Neural crest cell (in vitro differentiated cells): ENCODE data around the gene SPTB. TPM values are rescaled to one million over a fixed set of nuclear protein-coding genes. Genes with fewer than 3 reads are reported as not detected.

Source experiments
- DNase-seq: peaks from one replicate; pipeline ENCODE4 v3.0.0; 2021; ENCODE audit warnings: low read depth, mixed read lengths, low spot score
- H3K27ac Mint-ChIP-seq: one replicate; pipeline ENCODE4 v1.8.0; 2021; ENCODE audit warnings: mild to moderate bottlenecking, mixed read lengths; ENCODE audit not compliant: unreplicated experiment
- H3K27me3 Mint-ChIP-seq: 2 replicates; pipeline ENCODE4 v1.8.0; 2021; ENCODE audit warnings: low read depth, mild to moderate bottlenecking, mixed read lengths
- H3K36me3 Mint-ChIP-seq: 2 replicates; pipeline ENCODE4 v1.8.0; 2021; ENCODE audit warnings: low read depth, mild to moderate bottlenecking, mixed read lengths
- H3K4me1 Mint-ChIP-seq: 2 replicates; pipeline ENCODE4 v1.8.0; 2021; ENCODE audit warnings: mixed read lengths
- H3K4me3 Mint-ChIP-seq: one replicate; pipeline ENCODE4 v1.8.0; 2021; ENCODE audit warnings: mild to moderate bottlenecking, mixed read lengths
- H3K9me3 Mint-ChIP-seq: 2 replicates; pipeline ENCODE4 v1.8.0; 2021; ENCODE audit warnings: mixed read lengths
- CTCF ChIP-seq: fragments of 200-600 bp; sonication (generic); conservative IDR thresholded peaks from 2 replicates; pipeline ENCODE4 v1.5.0; 2021; ENCODE audit warnings: antibody characterized with exemption, mild to moderate bottlenecking
- total RNA-seq: library from RNA; stranded (reverse); gene quantifications from 2 replicates; pipeline ENCODE4 v1.2.1, GENCODE V29; 2021

The SPTB gene
- total RNA-seq, 1 donor from 2014 or later, result 0.16 TPM

- TF ChIP-seq CTCF, result no peak
- Mint-ChIP-seq H3K27me3 (peaks cover 11% of the 10 kb centered on the region), H3K36me3 (no peaks in the 10 kb centered on the region), H3K4me1 (no peaks in the 10 kb centered on the region), H3K9me3 (no peaks in the 10 kb centered on the region), H3K27ac (no peak overlapping the region), H3K4me3 (no peak overlapping the region)
- no peak for DNase-seq
Measured at GRCh38 chr14:64817631-64818030, 62.1 kb downstream of the SPTB start.

- no peaks in the 10 kb centered on the region for H3K9me3 Mint-ChIP-seq
- H3K27me3 Mint-ChIP-seq, result peaks cover 21% of the 10 kb centered on the region
- H3K36me3 Mint-ChIP-seq, result no peaks in the 10 kb centered on the region
- H3K27ac Mint-ChIP-seq, result no peak overlapping the region
- DNase-seq, result no peak
- no peaks in the 10 kb centered on the region for H3K4me1 Mint-ChIP-seq
- H3K4me3 Mint-ChIP-seq, result no peak overlapping the region
- no peak for TF ChIP-seq CTCF
Measured at GRCh38 chr14:64816221-64816783, 63.4 kb downstream of the SPTB start.

GRCh38 chr14:64815257-64815656 is 64.5 kb downstream of the SPTB start:
- Mint-ChIP-seq H3K4me3 (no peak overlapping the region), H3K27me3 (peaks cover 24% of the 10 kb centered on the region), H3K36me3 (no peaks in the 10 kb centered on the region), H3K27ac (no peak overlapping the region), H3K4me1 (no peaks in the 10 kb centered on the region), H3K9me3 (no peaks in the 10 kb centered on the region)
- DNase-seq, result no peak
- TF ChIP-seq CTCF, result no peak

GRCh38 chr14:64812412-64812811 is 67.3 kb downstream of the SPTB start:
- peaks cover 33% of the 10 kb centered on the region for H3K27me3 Mint-ChIP-seq
- no peak for DNase-seq
- H3K36me3 Mint-ChIP-seq, result no peaks in the 10 kb centered on the region
- no peak overlapping the region for H3K4me3 Mint-ChIP-seq
- TF ChIP-seq CTCF, result no peak
- no peaks in the 10 kb centered on the region for H3K4me1 Mint-ChIP-seq
- no peaks in the 10 kb centered on the region for H3K9me3 Mint-ChIP-seq
- no peak overlapping the region for H3K27ac Mint-ChIP-seq

GRCh38 chr14:64811676-64812075 is 68.0 kb downstream of the SPTB start:
- no peak overlapping the region for H3K4me3 Mint-ChIP-seq
- H3K27me3 Mint-ChIP-seq, result peaks cover 33% of the 10 kb centered on the region
- no peak for TF ChIP-seq CTCF
- H3K4me1 Mint-ChIP-seq, result no peaks in the 10 kb centered on the region
- H3K27ac Mint-ChIP-seq, result no peak overlapping the region
- no peaks in the 10 kb centered on the region for H3K36me3 Mint-ChIP-seq
- DNase-seq, result no peak
- H3K9me3 Mint-ChIP-seq, result no peaks in the 10 kb centered on the region
